Smooth muscle cell (in vitro differentiated cells): Measurements from ENCODE around the gene THAP12. TPM values are rescaled to one million over a fixed set of nuclear protein-coding genes. Genes with fewer than 3 reads are reported as not detected.

Experiments
- DNase-seq: peaks from one replicate; lab custom pipeline; 2025; ENCODE audit not compliant: unreplicated experiment; lab: John Stamatoyannopoulos, UW
- H2AFZ ChIP-seq: fragments of 200-600 bp; sonication (generic); 2 replicates; pipeline ENCODE4 v1.6.0; 2016; ENCODE audit warnings: antibody characterized with exemption, low read depth, mild to moderate bottlenecking
- H3F3A ChIP-seq: fragments of 200-600 bp; sonication (generic); 2 replicates; pipeline ENCODE4 v1.6.0; 2017; ENCODE audit warnings: antibody characterized with exemption, low read depth
- H3K27ac ChIP-seq: fragments of 200-600 bp; sonication (generic); 2 replicates; pipeline ENCODE4 v1.5.1; 2016; ENCODE audit warnings: low read depth, mild to moderate bottlenecking
- H3K27me3 ChIP-seq: fragments of 200-600 bp; sonication (generic); 2 replicates; pipeline ENCODE4 v1.6.1; 2016; ENCODE audit warnings: low read depth, mild to moderate bottlenecking
- H3K36me3 ChIP-seq: fragments of 200-600 bp; sonication (generic); 2 replicates; pipeline ENCODE4 v1.5.1; 2016; ENCODE audit warnings: low read depth
- H3K4me1 ChIP-seq: fragments of 200-600 bp; sonication (generic); 2 replicates; pipeline ENCODE4 v1.5.1; 2016; ENCODE audit warnings: low read depth
- H3K4me2 ChIP-seq: fragments of 200-600 bp; sonication (generic); 2 replicates; pipeline ENCODE4 v1.6.0; 2016; ENCODE audit warnings: mild to moderate bottlenecking
- H3K4me3 ChIP-seq: fragments of 200-600 bp; sonication (generic); 2 replicates; pipeline ENCODE4 v1.5.1; 2016; ENCODE audit warnings: mild to moderate bottlenecking
- H3K79me2 ChIP-seq: fragments of 200-600 bp; sonication (generic); 2 replicates; pipeline ENCODE4 v1.6.0; 2016; ENCODE audit warnings: low read depth, mild to moderate bottlenecking
- H3K9ac ChIP-seq: fragments of 200-600 bp; sonication (generic); 2 replicates; pipeline ENCODE4 v1.6.0; 2016; ENCODE audit warnings: low read depth
- H3K9me3 ChIP-seq: fragments of 200-600 bp; sonication (generic); replicated peaks from 2 replicates; pipeline ENCODE4 v1.5.1; 2016; ENCODE audit warnings: low read depth
- H4K20me1 ChIP-seq: fragments of 200-600 bp; sonication (generic); 2 replicates; pipeline ENCODE4 v1.6.0; 2016; ENCODE audit warnings: low read depth
- WGBS: methylation state at CpG from one replicate; pipeline ENCODE4 v1.1.7; 2016; ENCODE audit warnings: low lambda C conversion rate; 5-methylcytosine and 5-hydroxymethylcytosine counted together
- polyA plus RNA-seq: library from polyadenylated mRNA; unstranded; fragments of >200 nt; fragmentation: Nextera tagmentation; extraction: Ambion mirVana; gene quantifications from 2 replicates; pipeline ENCODE4 v1.2.1, GENCODE V29; 2016
- total RNA-seq: library from RNA; depleted of rRNA; stranded (reverse); fragments of >200 nt; gene quantifications from 2 replicates; pipeline ENCODE4 v1.2.3, GENCODE V29; 2014
- TF ChIP-seq, protein P1 (sequence below): fragments of 200-600 bp; sonication (generic); IDR thresholded peaks from 2 replicates; pipeline ENCODE4 v1.5.1; 2017; ENCODE audit warnings: borderline replicate concordance, mild to moderate bottlenecking, antibody characterized with exemption; ENCODE audit not compliant: insufficient read depth, poor library complexity, severe bottlenecking

THAP12 gene, protein sequence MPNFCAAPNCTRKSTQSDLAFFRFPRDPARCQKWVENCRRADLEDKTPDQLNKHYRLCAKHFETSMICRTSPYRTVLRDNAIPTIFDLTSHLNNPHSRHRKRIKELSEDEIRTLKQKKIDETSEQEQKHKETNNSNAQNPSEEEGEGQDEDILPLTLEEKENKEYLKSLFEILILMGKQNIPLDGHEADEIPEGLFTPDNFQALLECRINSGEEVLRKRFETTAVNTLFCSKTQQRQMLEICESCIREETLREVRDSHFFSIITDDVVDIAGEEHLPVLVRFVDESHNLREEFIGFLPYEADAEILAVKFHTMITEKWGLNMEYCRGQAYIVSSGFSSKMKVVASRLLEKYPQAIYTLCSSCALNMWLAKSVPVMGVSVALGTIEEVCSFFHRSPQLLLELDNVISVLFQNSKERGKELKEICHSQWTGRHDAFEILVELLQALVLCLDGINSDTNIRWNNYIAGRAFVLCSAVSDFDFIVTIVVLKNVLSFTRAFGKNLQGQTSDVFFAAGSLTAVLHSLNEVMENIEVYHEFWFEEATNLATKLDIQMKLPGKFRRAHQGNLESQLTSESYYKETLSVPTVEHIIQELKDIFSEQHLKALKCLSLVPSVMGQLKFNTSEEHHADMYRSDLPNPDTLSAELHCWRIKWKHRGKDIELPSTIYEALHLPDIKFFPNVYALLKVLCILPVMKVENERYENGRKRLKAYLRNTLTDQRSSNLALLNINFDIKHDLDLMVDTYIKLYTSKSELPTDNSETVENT
- total RNA-seq: 49.1 and 55.0 TPM in 2 replicates
- 17.2 and 22.6 TPM in 2 replicates for polyA plus RNA-seq

DNA sequence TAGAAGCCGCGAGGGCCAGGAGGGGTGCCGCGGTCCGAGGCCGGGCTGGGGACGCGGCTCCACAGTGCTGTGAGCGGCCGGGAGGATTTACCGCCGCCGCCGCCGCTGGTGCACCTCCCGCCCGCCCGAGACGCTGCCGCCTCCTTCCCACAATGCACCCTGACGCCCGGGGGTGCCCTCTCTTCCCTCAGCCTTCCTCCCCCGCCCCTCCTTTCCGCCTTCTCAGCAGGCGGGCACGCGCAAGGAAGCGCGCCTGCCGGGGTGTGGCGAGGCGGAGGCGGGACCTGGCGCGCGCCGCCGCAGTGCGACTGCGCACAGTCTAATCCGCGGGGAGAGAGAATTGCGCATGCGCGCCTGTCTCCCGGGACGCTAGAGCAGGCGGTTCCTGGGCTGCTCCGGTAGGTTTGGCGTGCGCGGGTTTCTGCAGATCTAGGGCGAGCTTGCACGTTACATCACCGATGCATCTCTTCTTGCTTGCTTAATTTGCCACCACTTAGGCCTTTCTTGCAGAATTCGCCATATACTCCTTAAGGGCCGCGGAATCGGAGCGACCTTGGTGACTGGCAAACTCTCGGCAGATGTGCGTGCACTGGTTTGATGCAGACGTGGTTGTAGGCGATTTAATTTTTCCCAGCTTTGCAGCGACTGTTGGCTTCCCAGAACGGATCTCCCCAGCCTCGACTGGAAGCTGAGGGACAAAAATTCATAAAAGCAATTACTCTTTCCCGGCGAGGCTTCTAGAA, at the start of gene THAP12, which contains the start of gene GVQW3:
Gene THAP12, minus strand, starts transcription at position 156 of the 743 bp plus-strand sequence. CDS start 296 bp downstream, outside the sequence.
Gene GVQW3, plus strand, starts transcription at position 347 of the 743 bp plus-strand sequence. CDS start 506 bp downstream, outside the sequence.
- Histone ChIP-seq H4K20me1 (peaks cover 42% of the 10 kb centered on the region), H2AFZ (peak within 1 kb of the TSS; percentile 95), H3K9ac (peak within 1 kb of the TSS; percentile 50), H3K4me3 (peak within 1 kb of the TSS; percentile 79), H3K27ac (peak within 1 kb of the TSS; percentile 51), H3K4me2 (peak within 1 kb of the TSS; percentile 91), H3K9me3 (no peaks in the 10 kb centered on the region), H3K36me3 (no peaks in the 10 kb centered on the region), H3K79me2 (peaks cover 45% of the 10 kb centered on the region), H3F3A (peaks cover 5% of the 10 kb centered on the region), H3K4me1 (peaks cover 17% of the 10 kb centered on the region), H3K27me3 (no peaks in the 10 kb centered on the region)
- WGBS: 2% methylated on average over 33 of the region's 69 CpGs
- TF ChIP-seq, protein P1, sequence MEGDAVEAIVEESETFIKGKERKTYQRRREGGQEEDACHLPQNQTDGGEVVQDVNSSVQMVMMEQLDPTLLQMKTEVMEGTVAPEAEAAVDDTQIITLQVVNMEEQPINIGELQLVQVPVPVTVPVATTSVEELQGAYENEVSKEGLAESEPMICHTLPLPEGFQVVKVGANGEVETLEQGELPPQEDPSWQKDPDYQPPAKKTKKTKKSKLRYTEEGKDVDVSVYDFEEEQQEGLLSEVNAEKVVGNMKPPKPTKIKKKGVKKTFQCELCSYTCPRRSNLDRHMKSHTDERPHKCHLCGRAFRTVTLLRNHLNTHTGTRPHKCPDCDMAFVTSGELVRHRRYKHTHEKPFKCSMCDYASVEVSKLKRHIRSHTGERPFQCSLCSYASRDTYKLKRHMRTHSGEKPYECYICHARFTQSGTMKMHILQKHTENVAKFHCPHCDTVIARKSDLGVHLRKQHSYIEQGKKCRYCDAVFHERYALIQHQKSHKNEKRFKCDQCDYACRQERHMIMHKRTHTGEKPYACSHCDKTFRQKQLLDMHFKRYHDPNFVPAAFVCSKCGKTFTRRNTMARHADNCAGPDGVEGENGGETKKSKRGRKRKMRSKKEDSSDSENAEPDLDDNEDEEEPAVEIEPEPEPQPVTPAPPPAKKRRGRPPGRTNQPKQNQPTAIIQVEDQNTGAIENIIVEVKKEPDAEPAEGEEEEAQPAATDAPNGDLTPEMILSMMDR: no peak
- peak; percentile 93 for DNase-seq

DNA sequence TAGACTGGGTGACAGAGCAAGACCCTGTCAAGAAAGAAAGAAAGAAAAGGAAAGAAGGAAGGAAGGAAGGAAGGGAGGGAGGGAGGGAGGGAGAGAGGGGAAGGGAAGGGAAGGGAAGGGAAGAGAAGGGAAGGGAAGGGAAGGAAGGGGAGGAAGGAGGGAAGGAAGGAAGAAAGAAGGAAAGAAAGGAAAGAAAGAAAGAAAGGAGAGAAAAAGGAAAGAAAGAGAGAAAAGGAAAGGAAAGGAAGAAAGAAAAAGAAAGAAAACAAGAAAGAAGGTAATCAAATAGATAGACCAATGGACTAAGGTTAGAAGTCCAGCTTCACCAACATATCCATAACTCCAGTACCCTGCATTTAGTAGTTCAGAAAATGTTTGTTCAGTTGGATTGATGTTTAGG, 45.7 kb upstream of the THAP12 start:
- TF ChIP-seq, protein P1: no peak
- no peak overlapping the region for H3K27ac ChIP-seq
- H3K36me3 ChIP-seq: no peaks in the 10 kb centered on the region
- no peaks in the 10 kb centered on the region for H3K9me3 ChIP-seq
- no peak overlapping the region for H3K4me3 ChIP-seq
- no peak overlapping the region for H2AFZ ChIP-seq
- no peaks in the 10 kb centered on the region for H3K4me1 ChIP-seq
- no peaks in the 10 kb centered on the region for H3F3A ChIP-seq
- H3K9ac ChIP-seq: no peak overlapping the region
- no peak overlapping the region for H3K4me2 ChIP-seq
- H4K20me1 ChIP-seq: no peaks in the 10 kb centered on the region
- H3K27me3 ChIP-seq: no peaks in the 10 kb centered on the region
- no peak for DNase-seq
- no peaks in the 10 kb centered on the region for H3K79me2 ChIP-seq

DNA sequence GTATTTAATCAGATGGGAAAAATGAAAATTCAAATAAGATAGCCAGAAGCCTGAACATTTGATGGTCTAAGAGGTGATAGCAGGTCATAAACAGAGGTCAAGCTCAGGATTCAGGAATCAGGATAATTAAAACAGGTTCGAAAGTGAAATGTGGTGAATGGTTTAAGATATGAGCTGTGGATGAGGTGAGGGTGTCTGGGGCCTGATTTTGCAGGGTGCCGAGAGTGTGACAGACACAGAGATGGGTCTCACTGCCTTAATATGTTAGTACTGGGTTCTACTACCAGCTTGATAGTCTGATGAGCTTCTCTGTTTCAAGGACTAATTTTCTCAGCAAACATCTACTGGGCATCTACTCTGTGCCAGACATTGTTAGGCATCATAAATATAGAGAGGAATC, 44.0 kb upstream of the THAP12 start:
- WGBS: 89% methylated on average over 2 of the region's 2 CpGs
- no peak overlapping the region for H3K27ac ChIP-seq
- no peaks in the 10 kb centered on the region for H3K79me2 ChIP-seq
- no peak overlapping the region for H2AFZ ChIP-seq
- H3K27me3 ChIP-seq: no peaks in the 10 kb centered on the region
- no peak for DNase-seq
- no peaks in the 10 kb centered on the region for H4K20me1 ChIP-seq
- H3K36me3 ChIP-seq: no peaks in the 10 kb centered on the region
- TF ChIP-seq, protein P1: no peak
- H3K4me2 ChIP-seq: no peak overlapping the region
- no peak overlapping the region for H3K9ac ChIP-seq
- H3K4me1 ChIP-seq: no peaks in the 10 kb centered on the region
- H3K9me3 ChIP-seq: no peaks in the 10 kb centered on the region
- H3F3A ChIP-seq: no peaks in the 10 kb centered on the region
- H3K4me3 ChIP-seq: no peak overlapping the region
